GM19328 (cell line): ENCODE results near the gene TRIM32.

Experiments used
- ATAC-seq: cut with Tn5 transposase; IDR thresholded peaks from one replicate; pipeline ENCODE4 v1.9.1; 2021; ENCODE audit warnings: mild to moderate bottlenecking, moderate library complexity; ENCODE audit not compliant: unreplicated experiment

TRIM32 gene

GRCh38 chr9:116750510-116750909 is 63.4 kb downstream of the TRIM32 start:
- ATAC-seq = no peak
